NCI-H187 treated with DMSO at 0.1 percent for 48 hours (cell line): ENCODE data around the gene ST8SIA2.

Experiments used
- DNase-seq: peaks from one replicate; lab custom pipeline; 2025; lab: John Stamatoyannopoulos, UW

The ST8SIA2 gene

GRCh38 chr15:92393071-92393979, at the start of gene ST8SIA2:
Gene ST8SIA2 (plus strand): TSS chr15:92393881. CDS start chr15:92394065, 184 bp downstream.
- no peak for DNase-seq

- DNase-seq: peak; percentile 69
These were observed 49.6 kb upstream of the ST8SIA2 start for GRCh38 chr15:92343924-92344643.

GRCh38 chr15:92346063-92346462, 47.6 kb upstream of the ST8SIA2 start:
- DNase-seq: no peak

GRCh38 chr15:92355307-92355706, 38.4 kb upstream of the ST8SIA2 start:
- no peak for DNase-seq

- DNase-seq: no peak
These were observed 32.2 kb upstream of the ST8SIA2 start for GRCh38 chr15:92361321-92362000.

- no peak for DNase-seq
These were observed 31.7 kb upstream of the ST8SIA2 start for GRCh38 chr15:92362001-92362350.

GRCh38 chr15:92365084-92365483, 28.6 kb upstream of the ST8SIA2 start:
- DNase-seq: no peak

- DNase-seq: no peak
These were observed 27.8 kb upstream of the ST8SIA2 start for GRCh38 chr15:92365906-92366305.

- no peak for DNase-seq
These were observed 27.3 kb upstream of the ST8SIA2 start for GRCh38 chr15:92366381-92366780.

- no peak for DNase-seq
These were observed 18.6 kb upstream of the ST8SIA2 start for GRCh38 chr15:92375057-92375456.

- DNase-seq: no peak
These were observed 17.6 kb upstream of the ST8SIA2 start for GRCh38 chr15:92376109-92376508.

GRCh38 chr15:92377083-92377789, 16.4 kb upstream of the ST8SIA2 start:
- no peak for DNase-seq

GRCh38 chr15:92383519-92384324, 10.0 kb upstream of the ST8SIA2 start:
- no peak for DNase-seq

- no peak for DNase-seq
These were observed 9.3 kb upstream of the ST8SIA2 start for GRCh38 chr15:92384381-92384780.

- no peak for DNase-seq
These were observed 8.6 kb upstream of the ST8SIA2 start for GRCh38 chr15:92385096-92385495.

- DNase-seq: no peak
These were observed 2.0 kb upstream of the ST8SIA2 start for GRCh38 chr15:92391640-92392039.

- DNase-seq: no peak
These were observed 1.2 kb upstream of the ST8SIA2 start for GRCh38 chr15:92392462-92392861.

- DNase-seq: no peak
These were observed 263 bp downstream of the ST8SIA2 start for GRCh38 chr15:92393980-92394308.

- DNase-seq: no peak
These were observed 822 bp downstream of the ST8SIA2 start for GRCh38 chr15:92394309-92395097.

GRCh38 chr15:92395098-92395635, 1.5 kb downstream of the ST8SIA2 start:
- DNase-seq: no peak
